Heart left ventricle (tissue), 16 donors: Measurements from ENCODE around the gene CHAMP1. TPM values are rescaled to one million over a fixed set of nuclear protein-coding genes. Genes with fewer than 3 reads are reported as not detected.
"Not testable (repeated sequence)": the region's sequence is repeated elsewhere in the genome, so short reads cannot be mapped to it uniquely, and the experiment has no call there.

Source experiments
- ATAC-seq, 4 donors: fragments of 200-7000 bp; cut with Tn5 transposase; one replicate each; pipeline ENCODE4 v1.9.1; 2020 to 2022; ENCODE audit warnings: moderate library complexity in 4 of 4, mild to moderate bottlenecking in 3 of 4, moderate number of reproducible peaks in 1 of 4
- DNase-seq, 5 donors: peaks; one replicate each; pipeline ENCODE4 v3.0.0-alpha.2; 2020
- H3K27ac ChIP-seq, 12 donors: fragments of 200-600 bp; sonication (generic) in 4 of 12; one replicate each; pipeline versions ENCODE4 v1.5.0 to v1.8.0; 2016 to 2022; ENCODE audit warnings: mild to moderate bottlenecking in 2 of 12
- H3K27me3 ChIP-seq, 9 donors: fragments of 200-600 bp; sonication (generic) in 2 of 9; one replicate each; pipeline versions ENCODE4 v1.5.1 to v1.8.0; 2016 to 2022; ENCODE audit warnings: mild to moderate bottlenecking in 3 of 9
- H3K36me3 ChIP-seq, 9 donors: fragments of 200-600 bp; sonication (generic) in 2 of 9; one replicate each; pipeline versions ENCODE4 v1.5.0 to v1.8.0; 2018 to 2022; ENCODE audit warnings: mild to moderate bottlenecking in 2 of 9
- H3K4me1 ChIP-seq, 12 donors: fragments of 200-600 bp; sonication (generic) in 4 of 12; one replicate each; pipeline versions ENCODE4 v1.5.0 to v1.8.0; 2016 to 2022; ENCODE audit warnings: mild to moderate bottlenecking in 3 of 12
- H3K4me3 ChIP-seq, 12 donors: fragments of 200-600 bp; sonication (generic) in 4 of 12; one replicate each; pipeline versions ENCODE4 v1.5.0 to v1.8.0; 2017 to 2022; ENCODE audit warnings: mild to moderate bottlenecking in 9 of 12, moderate library complexity in 4 of 12
- H3K9me3 ChIP-seq, 12 donors: fragments of 200-600 bp; sonication (generic) in 4 of 12; one replicate each; pipeline versions ENCODE4 v1.5.0 to v1.8.0; 2016 to 2022; ENCODE audit warnings: mild to moderate bottlenecking in 1 of 12
- POLR2A ChIP-seq, 2 donors: fragments of 450-650 bp; IDR thresholded peaks; one replicate each; pipeline ENCODE4 v1.6.1; 2017; ENCODE audit warnings: antibody characterized with exemption in 2 of 2, mild to moderate bottlenecking in 2 of 2, moderate library complexity in 2 of 2
- WGBS, 4 donors: extraction: QIAGEN DNeasy Blood & Tissue Kit in 2 of 4; methylation state at CpG; one replicate each; pipeline versions ENCODE4 v1.1.5 to v1.1.7; 2013 to 2018; 5-methylcytosine and 5-hydroxymethylcytosine counted together
- intact Hi-C, 10 donors: fragments of 100-400 bp; cut with DNase I; formaldehyde crosslinking; loops; one replicate each; pipeline versions ENCODE4 v1.11.1 to v1.14.2; 2022
- polyA plus RNA-seq, 2 donors: library from polyadenylated mRNA; stranded (reverse); fragments of 200-250 nt; gene quantifications; one replicate each; pipeline ENCODE4 v1.2.3, GENCODE V29; 2013
- total RNA-seq, 9 donors: library from RNA; depleted of rRNA in 2 of 9; stranded (reverse); fragments of >200 nt in 2 of 9; fragmentation: NEBNext Ultra II Directional in 3 of 9; extraction: Animal tissue kit (Norgen Biotek cat#: 25700) in 3 of 9; gene quantifications; one replicate each; pipeline versions ENCODE4 v1.1.0 to v1.2.4, GENCODE V29; 2016 to 2023
- TF ChIP-seq, protein P1 (sequence below), 12 donors: fragments of 200-600 bp; sonication (generic) in 4 of 12; IDR thresholded peaks; one replicate each; pipeline versions ENCODE4 v1.5.0 to v1.8.0; 2018 to 2022; ENCODE audit warnings: antibody characterized with exemption in 12 of 12, mild to moderate bottlenecking in 5 of 12
- donor health status: ischemic (EF 13 %, LVEDD 7.1; RV severe dilation, severe dysfunction).
- donor health status: healthy with polysubstance abuse.
- donor health status: DM: no; HTN: yes; CAD: no.
- donor health status: DM: no; HTN: no; CAD: no.
- donor health status: ischemic (EF 25% LVEDD 6.9; RV normal size, moderate dysfunction).
- donor health status: ischemic (EF 25% LVEDD 5.7; RV mildly dilated, moderate dysfunction).
- donor health status: healthy.
- donor health status: DM: yes; HTN: yes; CAD: no.
- donor health status: ischemic (EF 35%, LVEDD 5.7; RV mildly dilated, moderate dysfunction).
- donor health status: nonischemic (EF 11% LVEDD 7.7; RV severe dilation, severe dysfunction).
- donor health status: DM: yes; HTN: yes; CAD: no.
- donor health status: PGD.
- donor health status: ischemic (EF 29% LVEDD 5.4; RV normal size, mild dysfunction).
- donor health status: nonischemic (EF 23%, LVEDD 6.1; RV moderate dilation, normal function).

Gene CHAMP1
- total and polyA plus RNA-seq, 11 donors, result 3.2 to 17.5 (median 9.1) TPM

DNA sequence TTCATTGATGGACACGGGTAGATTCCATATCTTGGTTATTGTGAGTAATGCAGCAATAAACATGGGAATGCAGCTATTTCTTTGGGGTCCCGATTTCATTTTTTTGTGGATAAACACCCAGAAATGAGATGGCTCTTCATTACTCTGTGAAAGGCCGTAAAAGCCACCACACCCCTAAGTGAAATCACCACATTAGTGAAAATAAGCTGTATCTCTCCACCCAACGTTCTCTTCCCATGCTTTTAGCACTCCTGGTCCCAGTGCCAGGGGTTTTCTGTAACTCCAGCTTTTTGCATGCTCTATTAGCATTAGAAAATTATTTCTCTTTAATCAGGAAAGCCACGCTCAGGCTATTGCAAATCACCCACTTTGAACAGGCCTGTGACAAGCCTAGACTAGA, 15.8 kb downstream of the CHAMP1 start:
- 83 to 90% (median 88%) methylated on average over 5 of the region's 5 CpGs for WGBS, 4 donors
- DNase-seq, result no peak

DNA sequence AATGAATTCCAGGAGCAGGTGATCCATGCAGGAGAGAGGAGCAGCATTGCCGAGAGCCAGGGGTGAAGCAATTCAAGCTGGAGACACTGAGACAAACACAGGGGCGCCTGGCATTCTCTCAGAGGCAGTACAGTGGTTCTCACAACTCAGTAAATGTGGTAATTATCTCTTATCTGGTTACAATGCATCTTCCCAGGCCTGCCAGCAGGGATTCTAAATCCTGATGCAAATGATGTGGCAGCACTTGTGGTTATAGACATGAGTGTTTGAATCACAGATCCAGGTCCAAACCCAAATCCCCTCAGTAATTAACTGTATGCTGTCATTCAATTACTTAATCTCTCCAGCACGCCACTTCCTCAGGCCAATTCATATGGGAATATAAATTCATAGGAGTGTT, 19.6 kb downstream of the CHAMP1 start:
- H3K27me3 ChIP-seq, H3K9me3 ChIP-seq, H3K36me3 ChIP-seq, ATAC-seq, intact Hi-C loops, H3K4me3 ChIP-seq, DNase-seq, H3K4me1 ChIP-seq, H3K27ac ChIP-seq: not testable (repeated sequence)
- WGBS, 4 donors, result 66 to 80% (median 75%) methylated on average over 3 of the region's 3 CpGs

More for the DNA sequence above, 15.8 kb downstream of the CHAMP1 start:
- Histone ChIP-seq H3K27me3 (no peaks in the 10 kb centered on the region), H3K27ac (no peak overlapping the region), H3K4me3 (no peak overlapping the region), H3K4me1 (peaks cover 0 to 24% (median 0%) of the 10 kb centered on the region in 12 donors), H3K9me3 (no peaks in the 10 kb centered on the region), H3K36me3 (peaks cover 0 to 32% (median 20%) of the 10 kb centered on the region in 9 donors)
- no peak for ATAC-seq
- intact Hi-C loops, result no loop called here
- TF ChIP-seq, protein P1, sequence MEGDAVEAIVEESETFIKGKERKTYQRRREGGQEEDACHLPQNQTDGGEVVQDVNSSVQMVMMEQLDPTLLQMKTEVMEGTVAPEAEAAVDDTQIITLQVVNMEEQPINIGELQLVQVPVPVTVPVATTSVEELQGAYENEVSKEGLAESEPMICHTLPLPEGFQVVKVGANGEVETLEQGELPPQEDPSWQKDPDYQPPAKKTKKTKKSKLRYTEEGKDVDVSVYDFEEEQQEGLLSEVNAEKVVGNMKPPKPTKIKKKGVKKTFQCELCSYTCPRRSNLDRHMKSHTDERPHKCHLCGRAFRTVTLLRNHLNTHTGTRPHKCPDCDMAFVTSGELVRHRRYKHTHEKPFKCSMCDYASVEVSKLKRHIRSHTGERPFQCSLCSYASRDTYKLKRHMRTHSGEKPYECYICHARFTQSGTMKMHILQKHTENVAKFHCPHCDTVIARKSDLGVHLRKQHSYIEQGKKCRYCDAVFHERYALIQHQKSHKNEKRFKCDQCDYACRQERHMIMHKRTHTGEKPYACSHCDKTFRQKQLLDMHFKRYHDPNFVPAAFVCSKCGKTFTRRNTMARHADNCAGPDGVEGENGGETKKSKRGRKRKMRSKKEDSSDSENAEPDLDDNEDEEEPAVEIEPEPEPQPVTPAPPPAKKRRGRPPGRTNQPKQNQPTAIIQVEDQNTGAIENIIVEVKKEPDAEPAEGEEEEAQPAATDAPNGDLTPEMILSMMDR (IDR thresholded peaks at IDR 0.05), result no peak
- TF ChIP-seq POLR2A (IDR thresholded peaks at IDR 0.05), result no peak

DNA sequence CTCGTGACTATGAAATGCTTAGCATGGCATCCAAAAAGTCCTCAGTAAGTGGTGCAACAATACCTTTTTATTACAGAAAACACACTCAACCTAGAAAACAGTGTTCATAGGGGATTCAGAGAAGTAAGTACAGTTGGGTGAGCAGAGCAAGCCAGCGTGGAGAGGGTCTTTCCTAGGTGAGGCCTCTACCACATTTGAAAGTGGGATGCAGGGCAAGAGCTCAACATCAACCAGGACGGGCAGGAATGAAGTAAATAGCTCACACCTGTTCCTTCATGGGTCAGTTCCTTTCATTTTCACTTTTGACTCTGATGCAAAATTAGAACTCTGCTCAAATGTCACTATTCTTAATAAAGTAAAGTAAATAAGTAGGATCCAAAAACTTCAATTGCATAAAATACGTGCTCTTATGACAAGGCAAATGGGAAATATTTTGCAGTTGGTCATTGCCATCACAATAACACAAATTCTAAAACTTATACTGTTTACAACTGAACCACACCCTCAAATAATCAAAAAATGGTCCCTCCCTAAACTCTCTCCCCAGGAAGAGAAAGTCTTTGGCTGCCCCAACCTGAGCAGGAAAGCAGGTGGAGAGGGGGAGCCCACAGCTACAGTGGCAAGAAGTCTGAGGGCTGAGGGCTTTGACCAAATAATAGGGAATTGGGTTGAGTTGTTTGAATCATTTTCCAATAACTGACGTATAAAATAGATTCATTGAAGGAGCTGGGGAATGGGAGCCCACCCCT, 20.2 kb downstream of the CHAMP1 start:
- Histone ChIP-seq H3K36me3 (peaks cover 0 to 4% (median 0%) of the 10 kb centered on the region in 9 donors), H3K27ac (no peak overlapping the region), H3K27me3 (no peaks in the 10 kb centered on the region), H3K4me1 (peaks cover 0 to 9% (median 0%) of the 10 kb centered on the region in 12 donors), H3K9me3 (peaks cover 0 to 4% (median 0%) of the 10 kb centered on the region in 12 donors), H3K4me3 (no peak overlapping the region)
- 69 to 73% (median 72%) methylated on average over 5 of the region's 5 CpGs for WGBS, 4 donors
- intact Hi-C loops, result no loop called here
- DNase-seq, result no peak
- TF ChIP-seq, protein P1 (IDR thresholded peaks at IDR 0.05), result no peak
- TF ChIP-seq POLR2A (IDR thresholded peaks at IDR 0.05), result no peak
- ATAC-seq, result no peak

DNA sequence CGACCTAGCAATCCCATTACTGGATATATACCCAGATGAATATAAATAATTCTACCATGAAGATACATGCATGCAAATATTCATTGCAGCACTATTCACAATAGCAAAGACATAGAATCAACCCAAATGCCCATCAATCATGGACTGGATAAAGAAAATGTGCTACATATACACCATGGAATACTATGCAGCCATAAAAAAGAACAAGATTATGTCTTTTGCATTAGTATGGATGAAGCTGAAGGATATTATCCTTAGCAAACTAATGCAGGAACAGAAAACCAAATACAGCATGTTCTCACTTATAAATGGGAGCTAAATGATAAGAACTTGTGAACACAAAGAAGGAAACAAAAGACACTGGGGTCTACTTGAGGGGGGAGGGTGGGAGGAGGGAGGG, 22.2 kb downstream of the CHAMP1 start:
- H3K27me3 ChIP-seq, H3K27ac ChIP-seq, H3K4me3 ChIP-seq, intact Hi-C loops, H3K4me1 ChIP-seq, DNase-seq, H3K36me3 ChIP-seq, ATAC-seq, H3K9me3 ChIP-seq: not testable (repeated sequence)
- WGBS, 4 donors, result 70 to 89% (median 85%) methylated on average over 1 of the region's 1 CpG

DNA sequence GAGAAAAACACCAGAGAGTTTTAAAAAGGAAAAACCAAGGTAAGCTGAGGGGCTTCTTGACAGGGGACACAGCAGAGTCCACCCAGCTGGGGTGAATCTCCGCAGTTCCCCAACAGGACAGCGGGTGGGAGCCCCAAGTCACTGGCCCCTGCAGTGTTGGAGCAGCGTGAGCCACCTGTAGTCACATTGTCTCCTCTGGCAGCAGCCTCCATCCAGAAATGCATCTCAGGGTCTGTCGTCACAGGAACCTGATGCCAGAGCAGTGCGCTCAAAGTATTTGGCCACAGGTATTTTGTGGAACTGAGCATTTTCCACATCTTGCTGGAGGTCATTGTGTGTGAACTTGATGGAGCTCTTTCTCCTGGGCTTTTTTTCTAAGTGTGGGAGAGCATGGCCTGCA, 24.7 kb downstream of the CHAMP1 start:
- ATAC-seq, result no peak
- 92 to 95% (median 94%) methylated on average over 5 of the region's 5 CpGs for WGBS, 4 donors
- peaks cover 0 to 8% (median 0%) of the 10 kb centered on the region in 12 donors for H3K4me1 ChIP-seq
- no peaks in the 10 kb centered on the region for H3K27me3 ChIP-seq
- TF ChIP-seq, protein P1 (IDR thresholded peaks at IDR 0.05), result no peak
- no peak for DNase-seq
- peaks cover 0 to 4% (median 0%) of the 10 kb centered on the region in 12 donors for H3K9me3 ChIP-seq
- no peaks in the 10 kb centered on the region for H3K36me3 ChIP-seq
- intact Hi-C loops, result no loop called here
- H3K27ac ChIP-seq, result no peak overlapping the region
- H3K4me3 ChIP-seq, result no peak overlapping the region
